Endometrial microvascular endothelial cells (primary cell): ENCODE results near the gene UBE2E1. TPM values are rescaled to one million over a fixed set of nuclear protein-coding genes. Genes with fewer than 3 reads are reported as not detected.

Experiments
- in situ Hi-C: cut with HindIII; loops from 2 replicates; pipeline ENCODE4 v1.10.0; 2017; ENCODE audit warnings: low sequenced_read_pairs, low pct_unique_long_range_greater_than_20kb; ENCODE audit errors: inconsistent ontology term
- total RNA-seq: library from RNA; depleted of rRNA; stranded (reverse); fragments of >200 nt; gene quantifications from one replicate; pipeline ENCODE4 v1.2.3, GENCODE V29; 2015; ENCODE audit errors: inconsistent ontology term

The UBE2E1 gene
- 151 TPM for total RNA-seq

DNA sequence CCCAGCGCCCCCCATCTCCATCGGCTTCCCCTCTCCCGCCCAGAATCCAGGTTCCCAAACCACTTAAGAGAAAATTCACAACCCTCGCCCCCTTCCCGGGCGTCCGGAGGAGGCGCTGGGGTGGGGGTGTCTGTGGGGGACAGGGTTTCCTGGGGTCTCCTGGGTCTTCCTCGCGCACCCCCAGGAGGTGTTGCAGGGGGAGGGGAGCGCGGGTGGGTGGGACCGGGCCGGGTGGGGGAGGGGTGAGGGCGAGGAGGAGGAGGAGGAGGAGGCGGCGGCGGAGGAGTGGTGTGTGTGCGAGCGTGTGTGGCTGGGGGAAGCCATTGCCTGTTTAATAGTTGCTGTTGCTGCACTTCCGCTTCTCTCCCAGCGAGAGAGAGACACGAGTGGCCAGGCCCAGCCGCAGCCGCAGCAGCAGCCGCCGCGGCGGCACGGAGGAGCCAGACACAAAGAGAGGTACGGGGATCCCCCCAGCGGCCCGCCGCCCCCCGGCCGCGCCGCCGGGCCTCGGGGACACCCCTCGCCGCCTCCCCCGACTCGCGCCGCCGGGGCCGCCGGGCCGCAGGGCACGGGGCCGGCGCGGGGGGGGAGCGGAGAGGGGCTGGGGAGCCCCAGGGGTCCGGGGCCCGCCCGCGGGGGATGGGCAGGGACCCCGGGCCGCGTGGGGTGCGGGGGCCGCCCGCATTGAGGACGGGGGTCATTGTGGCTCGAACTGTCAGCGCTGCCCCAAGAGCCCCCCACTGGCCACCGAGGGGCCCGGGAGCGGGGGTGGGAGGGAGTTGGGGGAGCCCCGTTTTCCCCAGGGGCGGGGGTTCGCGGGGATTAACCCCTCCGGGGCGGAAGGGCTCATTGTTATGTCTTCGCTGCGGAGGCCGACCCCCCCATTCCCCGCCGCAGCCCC is at the start of gene UBE2E1:
UBE2E1 (plus strand) TSS at position 323 of the 901 bp plus-strand sequence. CDS start 1,315 bp downstream, outside the sequence.
- in situ Hi-C loops: no loop called here

DNA sequence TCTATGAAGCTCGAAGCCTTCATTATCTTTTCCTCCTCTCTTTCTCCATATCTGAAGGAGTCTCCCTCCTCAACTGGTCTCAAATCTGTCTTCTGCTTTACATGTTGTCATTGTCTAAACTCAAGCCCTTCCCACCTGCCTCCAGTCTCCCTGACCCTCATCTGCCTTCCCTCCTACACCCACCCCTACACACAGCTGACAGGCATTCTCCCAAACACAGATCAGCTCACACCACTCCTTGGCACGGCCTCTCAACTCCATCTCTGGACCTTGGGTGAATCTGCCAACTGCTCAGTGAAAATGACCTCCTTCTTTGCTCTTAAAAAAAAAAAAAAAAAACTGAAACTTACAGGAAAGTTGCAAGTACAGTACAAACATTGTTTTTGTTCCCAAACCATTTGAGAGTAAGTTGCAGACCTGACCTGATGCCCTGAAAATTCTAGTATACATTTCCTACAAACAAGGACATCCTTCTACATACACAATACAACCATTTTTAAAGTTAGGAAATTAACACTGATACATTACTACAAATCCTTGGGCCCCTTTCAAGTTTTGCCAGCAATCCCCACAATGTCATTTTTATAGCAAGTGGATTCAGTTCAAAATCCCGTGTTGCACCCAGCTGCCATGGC is 49.4 kb upstream of the UBE2E1 start:
- in situ Hi-C loops: no loop called here

DNA sequence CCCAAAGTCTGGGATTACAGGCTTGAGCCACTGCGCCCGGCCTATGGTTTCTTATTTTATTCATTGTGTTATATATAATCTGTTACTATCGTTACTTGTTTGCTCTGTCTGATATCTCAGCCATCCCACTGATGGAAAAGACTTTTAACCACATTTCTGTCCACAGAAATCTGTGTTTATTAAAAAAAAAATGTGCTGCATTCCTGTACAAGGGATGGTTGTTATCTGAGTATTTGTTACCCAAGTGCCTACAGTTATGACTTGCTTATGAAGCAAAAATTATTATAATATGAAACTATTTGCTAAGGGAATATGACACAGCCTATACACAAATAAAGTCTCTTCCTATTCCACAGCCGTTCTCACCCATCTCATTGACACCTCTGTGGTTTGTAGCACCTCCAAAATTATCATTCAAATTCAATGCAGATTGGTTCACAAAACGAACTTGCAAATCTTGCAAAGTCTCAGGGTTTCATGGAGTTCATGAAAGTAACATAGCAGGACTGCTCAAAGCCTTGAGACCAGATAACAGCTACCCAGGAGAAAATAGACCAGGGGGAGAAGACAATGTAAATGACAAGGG is 47.4 kb upstream of the UBE2E1 start:
- in situ Hi-C loops: no loop called here

DNA sequence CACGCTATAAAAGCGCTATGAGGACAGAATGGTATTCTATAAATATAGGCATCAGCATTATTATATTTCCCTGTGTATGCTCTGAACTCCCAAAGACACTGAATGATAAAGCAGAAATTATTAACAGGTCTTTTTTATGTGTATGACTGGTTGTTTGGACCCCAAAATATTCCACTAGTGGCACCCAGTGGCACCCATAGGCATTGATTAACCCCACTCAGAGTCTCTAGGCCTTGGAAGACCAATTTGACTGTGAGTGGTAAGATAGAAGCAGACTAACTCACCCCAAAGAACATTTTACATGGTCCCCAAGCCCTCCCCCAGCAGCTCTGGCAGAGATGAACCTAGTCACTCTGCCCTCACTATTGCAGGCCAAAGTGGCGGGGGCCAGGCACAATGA is 45.4 kb upstream of the UBE2E1 start:
- in situ Hi-C loops: no loop called here

DNA sequence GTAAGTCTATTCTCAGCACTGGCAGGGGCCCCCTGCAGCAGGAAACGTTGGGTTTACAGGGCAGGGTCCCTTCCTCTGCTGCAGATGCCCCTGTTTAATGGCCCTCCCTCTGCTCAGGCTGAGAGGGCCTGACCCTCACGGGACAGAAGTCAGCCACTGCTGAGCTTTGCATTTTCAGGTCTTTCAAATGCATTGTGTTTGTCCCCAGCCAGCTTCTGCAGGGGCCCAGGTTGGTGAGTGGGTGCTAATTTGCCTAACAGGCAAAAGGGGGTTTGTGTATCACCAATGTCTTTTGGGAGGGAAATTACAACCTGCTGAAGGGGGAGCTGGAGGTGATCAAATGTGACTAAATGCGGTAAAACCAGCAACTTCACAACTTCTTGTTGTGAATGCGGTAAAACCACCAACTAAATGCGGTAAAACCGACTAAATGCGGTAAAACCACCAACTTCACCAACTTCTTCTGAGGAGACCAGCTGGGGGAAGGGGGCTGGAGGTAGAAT is 44.8 kb upstream of the UBE2E1 start:
- in situ Hi-C loops: no loop called here

DNA sequence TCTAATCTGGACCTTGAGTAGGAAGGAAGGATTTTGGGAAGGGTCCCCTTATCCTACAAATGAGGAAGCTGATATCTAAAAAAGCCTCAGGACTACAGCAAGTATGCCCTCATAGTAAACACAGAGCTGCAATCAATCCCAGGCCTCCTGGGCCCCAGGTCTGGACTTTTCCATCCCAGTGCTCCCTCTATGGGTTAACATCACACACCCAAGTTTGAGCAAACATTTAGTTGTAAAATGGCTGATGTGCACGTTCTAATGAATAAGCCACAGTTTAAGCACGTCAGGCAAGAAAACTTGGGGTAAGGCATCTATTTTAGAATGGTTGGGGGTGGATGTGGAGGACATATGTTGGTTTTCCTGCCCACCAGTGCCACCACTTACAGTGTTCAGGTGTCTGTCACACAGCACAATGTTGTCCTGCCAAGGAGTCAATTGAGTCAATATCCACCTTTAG is 44.3 kb upstream of the UBE2E1 start:
- in situ Hi-C loops: no loop called here

DNA sequence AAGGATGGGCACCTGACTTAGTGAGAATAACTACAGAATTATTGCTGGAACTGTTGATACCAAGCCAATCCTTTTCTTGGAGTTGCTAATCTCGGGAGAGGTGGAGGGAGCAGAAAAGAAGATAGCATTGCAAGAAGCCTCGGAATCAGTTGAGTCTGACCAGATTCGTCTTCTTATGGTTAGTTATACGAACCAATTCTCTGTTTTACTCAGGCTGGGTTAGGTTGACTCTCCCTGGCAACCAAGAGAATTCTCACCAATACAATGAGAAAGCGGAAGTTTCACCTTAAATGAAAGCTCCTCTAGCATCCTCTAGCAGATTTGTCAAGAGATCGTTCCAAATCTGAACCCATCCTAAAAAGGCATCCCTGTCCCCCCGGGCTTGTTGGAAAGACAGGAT is 43.5 kb upstream of the UBE2E1 start:
- in situ Hi-C loops: no loop called here

DNA sequence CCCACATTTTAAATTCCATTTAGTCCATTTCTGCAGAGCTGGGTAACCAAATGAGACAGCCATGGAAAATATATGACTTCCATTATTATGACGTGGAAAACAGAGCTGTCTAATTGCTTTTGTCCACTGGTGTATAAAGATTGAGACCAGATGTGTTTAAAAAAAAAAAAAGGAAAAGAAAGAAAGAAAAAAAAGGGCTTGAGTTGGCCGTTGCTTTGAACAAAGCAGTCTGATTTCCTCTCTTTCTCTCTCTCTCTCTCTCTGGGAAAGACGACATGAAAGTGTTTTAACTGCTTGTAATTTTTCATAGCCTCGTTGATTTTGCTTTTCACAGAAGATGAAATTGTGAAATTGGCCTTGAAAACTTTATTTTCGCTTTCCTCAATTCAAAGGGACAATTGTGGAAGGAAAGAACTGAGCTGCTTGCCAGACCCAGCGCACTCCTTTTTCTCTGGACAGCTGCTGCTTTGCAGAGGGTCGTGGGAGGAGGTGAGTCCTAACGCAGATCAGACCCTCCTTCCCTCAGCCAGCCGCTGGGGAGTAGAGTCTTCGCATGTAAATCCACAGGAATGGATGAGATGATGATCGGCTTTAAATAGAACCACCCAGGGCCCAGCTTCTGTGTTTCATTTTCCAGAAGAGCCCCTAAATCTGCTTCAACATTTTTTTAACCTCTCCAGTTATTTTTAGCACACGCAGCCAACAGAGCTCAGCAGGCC is 42.8 kb upstream of the UBE2E1 start:
- in situ Hi-C loops: no loop called here

DNA sequence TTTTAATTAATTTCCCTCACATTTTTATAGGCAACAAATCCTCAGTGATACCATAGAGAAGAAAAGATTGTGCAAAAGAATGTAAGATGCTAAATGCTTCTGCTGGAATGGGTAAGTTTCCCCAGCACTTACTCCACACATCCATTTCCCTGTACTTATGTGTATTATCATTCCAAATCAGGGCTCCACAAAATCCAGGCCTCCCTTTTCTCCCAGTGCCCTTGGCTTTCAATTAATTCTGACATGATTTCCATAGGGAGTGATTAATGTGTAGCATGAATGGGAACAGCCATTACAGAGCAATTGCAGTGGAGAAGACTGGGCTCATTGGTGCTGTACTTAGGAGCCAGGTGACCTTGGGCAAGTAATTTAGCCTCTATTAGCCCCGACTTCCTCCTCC is 41.3 kb upstream of the UBE2E1 start:
- in situ Hi-C loops: no loop called here

DNA sequence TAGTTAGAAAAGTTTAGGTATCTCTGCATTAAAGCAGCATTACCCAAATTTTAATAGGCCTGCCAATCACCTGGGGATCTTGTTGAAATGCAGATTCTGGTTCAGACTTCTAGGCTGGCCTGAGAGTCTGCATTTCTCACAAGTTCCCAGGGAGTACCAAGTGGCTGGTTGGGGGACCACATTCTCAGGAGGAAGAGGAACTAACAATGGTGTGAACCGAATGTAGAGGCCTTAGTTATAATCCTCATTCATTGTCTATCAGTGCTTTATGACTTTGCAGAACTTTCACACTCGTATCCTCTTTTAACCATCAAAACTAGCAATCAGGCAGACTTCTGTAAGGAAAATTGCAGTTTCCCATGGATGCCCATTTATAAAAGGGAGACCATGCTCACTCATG is 38.2 kb upstream of the UBE2E1 start:
- in situ Hi-C loops: no loop called here

DNA sequence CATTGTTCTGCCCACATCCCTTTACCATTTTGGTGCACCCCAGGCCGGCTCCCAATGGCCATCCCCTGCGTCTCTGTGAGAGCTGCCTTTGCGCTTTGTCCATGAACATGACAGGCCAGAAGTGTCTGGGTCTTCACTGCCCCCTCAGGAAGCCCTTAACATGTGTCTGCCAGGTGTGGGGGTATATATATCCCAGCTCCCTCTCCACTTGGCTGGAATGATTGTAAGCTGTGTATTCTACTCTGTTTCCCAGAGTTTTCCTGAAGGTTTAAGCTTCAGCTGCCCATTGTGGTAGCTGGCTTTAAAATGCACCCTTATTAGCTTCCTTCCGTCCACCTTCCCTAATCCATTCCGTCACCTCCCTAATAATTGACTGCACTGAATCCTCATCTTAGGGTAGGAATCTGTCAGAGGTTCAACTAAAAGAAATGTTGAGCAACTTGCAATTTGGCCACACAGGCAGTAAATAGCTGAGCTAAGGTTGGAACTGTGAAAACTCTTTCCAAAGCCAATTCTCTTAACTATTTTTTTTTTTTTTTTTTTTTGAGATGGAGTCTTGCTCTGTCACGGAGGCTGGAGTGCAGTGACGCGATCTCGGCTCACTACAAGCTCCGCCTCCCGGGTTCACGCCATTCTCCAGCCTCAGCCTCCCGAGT is 30.4 kb upstream of the UBE2E1 start:
- in situ Hi-C loops: no loop called here

DNA sequence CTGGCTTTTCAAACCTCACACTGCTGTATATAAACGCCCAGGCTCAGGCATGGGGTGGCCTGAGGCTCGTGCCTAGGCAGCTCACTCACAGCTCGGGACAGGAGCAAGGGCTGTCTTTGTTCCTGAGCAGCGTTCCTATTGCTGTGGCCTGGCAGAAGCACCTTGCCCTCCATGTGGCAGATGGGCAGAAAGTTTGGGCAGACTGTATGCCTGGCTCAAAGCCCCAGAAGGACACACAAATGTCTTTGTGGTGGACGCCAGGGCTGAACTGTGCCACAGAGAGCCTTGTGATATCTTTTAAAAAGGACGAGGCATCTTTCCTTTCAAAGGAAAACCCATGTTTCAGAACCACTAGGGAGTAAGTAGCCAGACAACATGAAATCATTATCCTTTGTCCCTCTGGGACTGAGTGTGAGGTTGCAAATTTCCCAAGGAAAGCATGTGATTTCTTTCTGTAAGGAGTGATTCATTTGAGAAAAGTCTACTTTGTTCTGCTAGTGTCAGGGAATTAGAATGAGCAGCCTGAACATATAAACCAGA is 29.3 kb upstream of the UBE2E1 start:
- in situ Hi-C loops: no loop called here

DNA sequence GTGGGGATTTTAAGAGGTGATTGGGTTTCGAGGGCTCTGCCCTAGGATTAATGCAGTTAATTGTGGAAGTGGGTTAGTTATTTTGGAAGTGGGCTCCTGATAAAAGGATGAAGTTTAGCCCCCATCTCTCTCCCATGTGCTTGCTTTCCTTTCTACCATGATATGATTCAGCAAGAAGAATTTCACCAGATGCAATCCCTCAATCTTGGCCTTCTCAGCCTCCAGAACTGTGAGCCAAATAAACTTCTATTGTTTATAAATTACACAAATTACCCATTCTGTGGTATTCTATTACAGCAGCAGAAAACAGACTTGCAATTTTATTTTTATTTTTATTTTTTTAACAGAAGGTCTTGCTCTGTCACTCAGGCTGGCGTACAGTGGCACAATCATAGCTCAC is 27.3 kb upstream of the UBE2E1 start:
- in situ Hi-C loops: no loop called here

DNA sequence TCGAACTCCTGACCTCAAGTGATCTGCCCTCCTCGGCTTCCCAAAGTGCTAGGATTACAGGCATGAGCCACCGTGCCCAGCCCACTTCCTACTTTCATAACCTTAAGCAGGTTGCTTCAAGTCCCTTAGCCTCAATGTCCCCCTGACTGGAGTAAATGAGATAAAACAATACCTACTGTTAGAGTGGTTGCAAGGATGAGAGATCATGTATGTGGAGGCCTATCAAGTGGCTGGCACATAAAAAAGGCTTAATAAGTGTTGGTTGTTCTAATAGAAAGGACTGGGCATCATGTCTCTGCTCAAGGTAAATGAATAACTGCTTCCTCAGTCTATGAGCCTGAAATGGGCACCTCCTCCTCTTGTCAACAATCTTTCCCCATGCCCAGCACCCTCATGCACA is 25.9 kb upstream of the UBE2E1 start:
- in situ Hi-C loops: no loop called here

DNA sequence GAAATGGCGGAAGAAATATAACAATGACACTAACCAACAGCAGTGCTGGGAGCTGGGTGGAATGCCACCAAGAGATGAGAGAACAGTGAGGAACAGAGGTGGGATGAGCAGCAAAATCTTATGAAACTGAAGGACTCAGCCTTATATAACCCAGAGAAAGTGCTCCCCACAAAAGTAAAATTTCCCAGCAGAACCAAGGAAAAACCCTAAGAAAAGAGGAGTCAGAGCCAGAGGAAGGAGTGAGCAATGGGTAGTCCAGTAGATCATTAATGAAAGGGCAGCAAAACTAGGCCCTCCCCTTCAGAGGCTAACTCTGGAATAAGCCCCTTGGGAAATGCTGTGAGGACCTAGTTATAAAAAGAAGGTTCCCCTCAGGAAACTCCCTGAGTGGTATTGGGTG is 24.7 kb upstream of the UBE2E1 start:
- in situ Hi-C loops: no loop called here

DNA sequence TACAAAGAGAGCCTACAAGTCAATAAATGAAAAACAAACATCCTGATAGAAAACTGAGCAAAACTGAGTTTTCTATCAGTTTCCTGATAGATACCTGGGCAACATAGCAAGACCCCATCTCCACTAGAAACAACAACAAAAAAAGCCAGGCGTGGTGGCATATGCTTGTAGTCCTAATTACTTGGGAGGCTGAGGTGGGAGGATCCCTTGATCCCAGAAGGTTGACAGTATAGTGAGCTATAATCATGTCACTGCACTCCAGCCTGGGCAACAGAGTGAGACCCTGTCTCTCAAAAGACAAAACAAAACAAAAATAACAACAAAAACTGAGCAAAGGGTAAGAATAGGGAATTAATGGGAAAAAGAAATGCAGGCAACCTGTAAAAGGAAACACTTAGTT is 23.9 kb upstream of the UBE2E1 start:
- in situ Hi-C loops: no loop called here

DNA sequence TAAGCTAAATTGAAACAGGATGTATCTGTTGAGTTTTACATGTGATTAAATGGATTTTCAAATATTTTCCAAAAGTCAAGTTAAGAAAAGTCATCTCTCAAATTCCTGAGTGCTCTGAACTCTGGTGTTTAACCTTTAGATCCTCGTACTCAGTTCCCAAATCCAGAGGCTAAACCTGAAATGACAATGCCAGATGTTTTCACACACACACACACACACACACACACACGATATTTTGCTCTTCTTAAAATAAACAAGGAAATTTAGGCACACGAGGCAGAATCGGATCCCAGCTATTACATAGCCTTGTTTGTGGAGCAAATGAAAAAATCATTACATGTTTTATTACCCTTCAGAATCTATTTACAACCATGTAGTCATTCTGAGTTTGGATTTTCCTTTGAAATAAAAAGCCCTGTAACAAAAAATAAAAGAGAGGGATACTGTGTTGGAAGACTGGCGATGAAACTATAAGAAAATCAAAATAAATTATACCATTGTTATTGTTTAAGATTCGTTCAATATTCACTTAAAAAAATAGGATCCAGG is 20.6 kb upstream of the UBE2E1 start:
- in situ Hi-C loops: no loop called here

DNA sequence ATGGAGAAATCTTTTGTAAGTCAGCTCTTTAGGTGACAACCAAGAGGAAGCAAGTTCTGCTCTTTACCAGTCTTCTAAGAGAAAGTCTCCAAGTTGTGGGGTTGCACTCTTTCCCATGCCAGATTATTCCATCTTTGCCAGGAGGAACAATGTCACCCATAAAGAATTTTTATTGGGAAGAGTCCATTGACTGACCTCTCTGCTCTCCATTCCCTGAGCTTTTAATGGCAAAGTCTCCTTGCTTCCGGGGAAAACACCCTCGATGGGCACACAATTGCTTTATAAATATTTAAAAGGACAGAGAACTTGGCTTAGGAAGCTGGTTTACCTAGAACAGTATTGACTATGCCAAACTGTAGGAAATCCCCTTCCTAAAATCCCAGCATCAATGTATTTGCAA is 19.9 kb upstream of the UBE2E1 start:
- in situ Hi-C loops: no loop called here
